OCI-LY7 (cell line): ENCODE data around the gene BTC.

Experiments used
- EZH2phosphoT487 ChIP-seq: fragments of 200-600 bp; sonication (generic); IDR thresholded peaks from 2 replicates; pipeline ENCODE4 v1.6.1; 2018; ENCODE audit warnings: low read depth, borderline replicate concordance, mild to moderate bottlenecking, mixed run types, antibody characterized with exemption, low read length, moderate library complexity, mixed read lengths
- TF ChIP-seq, protein P1 (sequence below): fragments of 200-600 bp; sonication (generic); conservative IDR thresholded peaks from 2 replicates; pipeline ENCODE4 v1.5.1; 2014; ENCODE audit warnings: mild to moderate bottlenecking, antibody characterized with exemption, low read length, moderate library complexity, mixed read lengths

DNA sequence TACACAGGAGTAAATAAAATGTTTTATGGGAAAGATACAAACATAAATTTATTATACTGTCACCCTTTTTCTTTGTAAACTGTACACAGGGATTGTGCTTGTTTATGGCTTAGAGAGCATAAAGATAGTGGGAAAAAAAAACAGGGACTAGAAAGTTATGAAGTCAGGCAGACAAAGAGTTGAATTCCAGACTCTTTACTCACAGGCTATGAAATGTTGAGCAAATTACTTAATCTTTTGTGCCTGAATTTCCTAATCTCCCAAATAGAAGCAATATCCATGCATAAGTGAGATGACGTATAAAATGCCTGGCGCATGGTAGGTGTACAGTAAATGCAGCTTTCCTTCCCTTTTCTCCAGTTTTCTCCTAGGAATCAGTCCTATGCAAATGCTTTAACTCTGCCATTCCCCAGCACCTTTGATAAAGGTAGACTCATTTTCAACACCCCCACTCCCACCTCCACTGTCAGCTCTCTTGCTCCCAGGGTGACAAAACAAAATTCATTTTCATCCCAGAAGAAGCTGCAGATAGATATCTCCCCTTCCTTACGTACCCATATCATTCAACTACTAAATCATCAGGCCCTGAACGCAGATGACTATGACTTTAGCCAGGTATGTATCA lies 44.5 kb upstream of the BTC start:
- TF ChIP-seq, protein P1, sequence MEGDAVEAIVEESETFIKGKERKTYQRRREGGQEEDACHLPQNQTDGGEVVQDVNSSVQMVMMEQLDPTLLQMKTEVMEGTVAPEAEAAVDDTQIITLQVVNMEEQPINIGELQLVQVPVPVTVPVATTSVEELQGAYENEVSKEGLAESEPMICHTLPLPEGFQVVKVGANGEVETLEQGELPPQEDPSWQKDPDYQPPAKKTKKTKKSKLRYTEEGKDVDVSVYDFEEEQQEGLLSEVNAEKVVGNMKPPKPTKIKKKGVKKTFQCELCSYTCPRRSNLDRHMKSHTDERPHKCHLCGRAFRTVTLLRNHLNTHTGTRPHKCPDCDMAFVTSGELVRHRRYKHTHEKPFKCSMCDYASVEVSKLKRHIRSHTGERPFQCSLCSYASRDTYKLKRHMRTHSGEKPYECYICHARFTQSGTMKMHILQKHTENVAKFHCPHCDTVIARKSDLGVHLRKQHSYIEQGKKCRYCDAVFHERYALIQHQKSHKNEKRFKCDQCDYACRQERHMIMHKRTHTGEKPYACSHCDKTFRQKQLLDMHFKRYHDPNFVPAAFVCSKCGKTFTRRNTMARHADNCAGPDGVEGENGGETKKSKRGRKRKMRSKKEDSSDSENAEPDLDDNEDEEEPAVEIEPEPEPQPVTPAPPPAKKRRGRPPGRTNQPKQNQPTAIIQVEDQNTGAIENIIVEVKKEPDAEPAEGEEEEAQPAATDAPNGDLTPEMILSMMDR, result no peak
- TF ChIP-seq EZH2phosphoT487, result no peak
